HL-60 (cell line): ENCODE data around the gene VARS1.

Source experiments
- POLR2AphosphoS5 ChIP-seq: IDR thresholded peaks from 2 replicates; pipeline ENCODE4 v1.6.1; 2012; ENCODE audit warnings: low read depth
- TF ChIP-seq, protein P1 (sequence below): IDR thresholded peaks from one replicate; pipeline ENCODE4 v1.5.1; 2011; ENCODE audit warnings: low read length, control low read depth, inconsistent platforms; ENCODE audit not compliant: insufficient read depth
- TF ChIP-seq, protein P2 (sequence below): IDR thresholded peaks from 2 replicates; pipeline ENCODE4 v1.6.1; 2012; ENCODE audit warnings: low read depth; ENCODE audit not compliant: insufficient replicate concordance

DNA sequence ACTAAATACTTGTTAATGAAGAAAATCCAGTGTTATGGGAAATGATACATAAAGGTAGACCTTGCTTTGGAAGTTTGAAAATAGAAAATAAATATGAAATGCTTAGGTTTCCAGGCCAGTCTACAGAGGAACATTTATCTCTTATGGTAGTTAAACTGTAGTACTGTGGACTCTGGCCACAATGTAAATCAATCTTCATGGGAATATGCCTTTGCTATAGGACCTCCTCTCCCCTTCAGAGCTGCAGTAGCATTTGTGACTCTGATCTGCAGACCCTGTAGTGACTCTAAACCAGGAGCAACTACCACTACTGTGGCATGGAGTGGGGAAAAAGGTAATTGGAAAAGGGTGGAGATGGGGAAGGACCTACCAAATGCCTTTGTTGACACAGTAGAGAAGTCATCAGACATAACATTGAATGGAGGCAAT lies 24.3 kb upstream of the VARS1 start:
- TF ChIP-seq, protein P1, sequence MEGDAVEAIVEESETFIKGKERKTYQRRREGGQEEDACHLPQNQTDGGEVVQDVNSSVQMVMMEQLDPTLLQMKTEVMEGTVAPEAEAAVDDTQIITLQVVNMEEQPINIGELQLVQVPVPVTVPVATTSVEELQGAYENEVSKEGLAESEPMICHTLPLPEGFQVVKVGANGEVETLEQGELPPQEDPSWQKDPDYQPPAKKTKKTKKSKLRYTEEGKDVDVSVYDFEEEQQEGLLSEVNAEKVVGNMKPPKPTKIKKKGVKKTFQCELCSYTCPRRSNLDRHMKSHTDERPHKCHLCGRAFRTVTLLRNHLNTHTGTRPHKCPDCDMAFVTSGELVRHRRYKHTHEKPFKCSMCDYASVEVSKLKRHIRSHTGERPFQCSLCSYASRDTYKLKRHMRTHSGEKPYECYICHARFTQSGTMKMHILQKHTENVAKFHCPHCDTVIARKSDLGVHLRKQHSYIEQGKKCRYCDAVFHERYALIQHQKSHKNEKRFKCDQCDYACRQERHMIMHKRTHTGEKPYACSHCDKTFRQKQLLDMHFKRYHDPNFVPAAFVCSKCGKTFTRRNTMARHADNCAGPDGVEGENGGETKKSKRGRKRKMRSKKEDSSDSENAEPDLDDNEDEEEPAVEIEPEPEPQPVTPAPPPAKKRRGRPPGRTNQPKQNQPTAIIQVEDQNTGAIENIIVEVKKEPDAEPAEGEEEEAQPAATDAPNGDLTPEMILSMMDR: no peak
- TF ChIP-seq, protein P2, sequence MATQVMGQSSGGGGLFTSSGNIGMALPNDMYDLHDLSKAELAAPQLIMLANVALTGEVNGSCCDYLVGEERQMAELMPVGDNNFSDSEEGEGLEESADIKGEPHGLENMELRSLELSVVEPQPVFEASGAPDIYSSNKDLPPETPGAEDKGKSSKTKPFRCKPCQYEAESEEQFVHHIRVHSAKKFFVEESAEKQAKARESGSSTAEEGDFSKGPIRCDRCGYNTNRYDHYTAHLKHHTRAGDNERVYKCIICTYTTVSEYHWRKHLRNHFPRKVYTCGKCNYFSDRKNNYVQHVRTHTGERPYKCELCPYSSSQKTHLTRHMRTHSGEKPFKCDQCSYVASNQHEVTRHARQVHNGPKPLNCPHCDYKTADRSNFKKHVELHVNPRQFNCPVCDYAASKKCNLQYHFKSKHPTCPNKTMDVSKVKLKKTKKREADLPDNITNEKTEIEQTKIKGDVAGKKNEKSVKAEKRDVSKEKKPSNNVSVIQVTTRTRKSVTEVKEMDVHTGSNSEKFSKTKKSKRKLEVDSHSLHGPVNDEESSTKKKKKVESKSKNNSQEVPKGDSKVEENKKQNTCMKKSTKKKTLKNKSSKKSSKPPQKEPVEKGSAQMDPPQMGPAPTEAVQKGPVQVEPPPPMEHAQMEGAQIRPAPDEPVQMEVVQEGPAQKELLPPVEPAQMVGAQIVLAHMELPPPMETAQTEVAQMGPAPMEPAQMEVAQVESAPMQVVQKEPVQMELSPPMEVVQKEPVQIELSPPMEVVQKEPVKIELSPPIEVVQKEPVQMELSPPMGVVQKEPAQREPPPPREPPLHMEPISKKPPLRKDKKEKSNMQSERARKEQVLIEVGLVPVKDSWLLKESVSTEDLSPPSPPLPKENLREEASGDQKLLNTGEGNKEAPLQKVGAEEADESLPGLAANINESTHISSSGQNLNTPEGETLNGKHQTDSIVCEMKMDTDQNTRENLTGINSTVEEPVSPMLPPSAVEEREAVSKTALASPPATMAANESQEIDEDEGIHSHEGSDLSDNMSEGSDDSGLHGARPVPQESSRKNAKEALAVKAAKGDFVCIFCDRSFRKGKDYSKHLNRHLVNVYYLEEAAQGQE: no peak
- no peak for TF ChIP-seq POLR2AphosphoS5
